GM12864 (cell line): ENCODE measurements around the gene BST2.

Experiments used
- DNase-seq: peaks from one replicate; pipeline ENCODE4 v3.0.0-alpha.2; 2011; ENCODE audit warnings: low read depth
- H3K4me3 ChIP-seq: 2 replicates; pipeline ENCODE4 v1.5.1; 2011; ENCODE audit warnings: mild to moderate bottlenecking, low read depth, low read length, control low read depth
- TF ChIP-seq, protein P1 (sequence below): IDR thresholded peaks from 2 replicates; pipeline ENCODE4 v1.5.1; 2011; ENCODE audit warnings: low read depth, mild to moderate bottlenecking, moderate library complexity, low read length, control low read depth, inconsistent platforms; ENCODE audit errors: missing control alignments

Gene BST2

DNA sequence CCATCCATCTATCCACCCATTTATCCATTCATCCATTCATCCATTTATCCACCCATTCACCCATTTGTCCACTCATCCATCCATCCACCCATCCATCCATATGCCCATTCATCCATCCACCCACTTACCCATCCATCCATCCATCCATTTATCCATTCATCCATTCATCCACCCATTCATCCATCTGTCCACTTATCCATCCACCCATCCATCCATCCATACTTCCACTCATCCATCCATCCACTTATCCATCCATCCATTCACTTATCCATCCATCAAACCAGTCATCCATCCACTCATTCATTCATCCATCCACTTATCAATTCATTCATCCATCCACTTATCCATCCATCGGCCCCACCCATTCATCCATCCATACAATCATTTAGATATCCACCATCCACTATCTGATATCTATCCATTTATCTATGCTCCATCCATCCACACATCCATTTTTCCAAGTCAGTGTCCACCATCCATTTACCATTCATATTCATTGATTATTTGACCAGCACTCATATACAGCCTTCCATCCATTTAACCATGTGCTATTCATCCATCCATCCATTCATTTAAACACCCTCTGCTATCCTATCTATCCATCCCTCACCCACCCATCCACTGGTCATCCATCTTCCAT lies 40.2 kb upstream of the BST2 start:
- H3K4me3 ChIP-seq = no peak overlapping the region
- TF ChIP-seq, protein P1, sequence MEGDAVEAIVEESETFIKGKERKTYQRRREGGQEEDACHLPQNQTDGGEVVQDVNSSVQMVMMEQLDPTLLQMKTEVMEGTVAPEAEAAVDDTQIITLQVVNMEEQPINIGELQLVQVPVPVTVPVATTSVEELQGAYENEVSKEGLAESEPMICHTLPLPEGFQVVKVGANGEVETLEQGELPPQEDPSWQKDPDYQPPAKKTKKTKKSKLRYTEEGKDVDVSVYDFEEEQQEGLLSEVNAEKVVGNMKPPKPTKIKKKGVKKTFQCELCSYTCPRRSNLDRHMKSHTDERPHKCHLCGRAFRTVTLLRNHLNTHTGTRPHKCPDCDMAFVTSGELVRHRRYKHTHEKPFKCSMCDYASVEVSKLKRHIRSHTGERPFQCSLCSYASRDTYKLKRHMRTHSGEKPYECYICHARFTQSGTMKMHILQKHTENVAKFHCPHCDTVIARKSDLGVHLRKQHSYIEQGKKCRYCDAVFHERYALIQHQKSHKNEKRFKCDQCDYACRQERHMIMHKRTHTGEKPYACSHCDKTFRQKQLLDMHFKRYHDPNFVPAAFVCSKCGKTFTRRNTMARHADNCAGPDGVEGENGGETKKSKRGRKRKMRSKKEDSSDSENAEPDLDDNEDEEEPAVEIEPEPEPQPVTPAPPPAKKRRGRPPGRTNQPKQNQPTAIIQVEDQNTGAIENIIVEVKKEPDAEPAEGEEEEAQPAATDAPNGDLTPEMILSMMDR = no peak
- DNase-seq = no peak

GRCh38 chr19:17441241-17442021 lies 36.0 kb upstream of the BST2 start:
- H3K4me3 ChIP-seq = no peak overlapping the region
- no peak for DNase-seq

GRCh38 chr19:17436874-17437267 lies 31.4 kb upstream of the BST2 start:
- no peak overlapping the region for H3K4me3 ChIP-seq
- TF ChIP-seq, protein P1 = no peak
- no peak for DNase-seq

More at GRCh38 chr19:17441241-17442021, 36.0 kb upstream of the BST2 start:
- TF ChIP-seq, protein P1 = peak; percentile 66

DNA sequence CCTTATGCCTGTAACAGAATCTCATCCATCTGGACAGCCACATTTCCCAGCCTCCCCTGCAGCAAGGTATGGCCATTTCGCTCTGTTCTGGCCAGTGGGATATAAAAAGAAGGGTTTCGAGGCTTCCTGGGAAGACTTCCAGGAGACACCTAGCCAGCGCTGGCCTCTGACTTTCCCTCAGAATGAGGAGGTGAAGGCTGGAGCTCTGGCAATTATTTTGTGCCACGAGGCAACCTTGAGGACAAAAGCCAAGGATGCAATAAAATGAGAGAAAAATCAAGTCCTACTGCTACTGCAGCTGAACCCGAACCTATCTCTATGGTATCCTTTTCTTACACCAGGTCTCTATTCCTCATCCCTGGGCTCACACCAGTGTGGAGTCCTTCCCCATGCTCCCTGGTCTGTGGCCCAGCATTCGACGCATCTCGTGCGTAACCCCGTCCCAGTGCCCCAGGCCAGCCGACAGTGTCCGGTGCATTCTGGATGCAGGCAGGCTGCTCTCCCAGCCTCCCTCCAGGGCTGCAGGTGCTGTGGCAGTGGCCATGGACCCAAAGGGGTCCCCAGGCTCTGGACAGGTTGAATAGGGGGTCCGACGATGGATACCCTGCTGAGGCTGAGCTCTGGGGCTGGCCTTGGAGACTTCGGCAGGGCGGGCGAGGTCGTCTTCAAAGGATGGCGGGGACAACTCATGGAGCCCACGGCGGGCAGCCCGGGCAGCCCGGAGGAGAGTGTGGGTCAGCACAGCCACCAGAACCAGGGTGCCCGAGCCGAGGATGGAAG lies 30.9 kb upstream of the BST2 start:
- DNase-seq = no peak
- TF ChIP-seq, protein P1 = no peak
- H3K4me3 ChIP-seq = no peak overlapping the region

DNA sequence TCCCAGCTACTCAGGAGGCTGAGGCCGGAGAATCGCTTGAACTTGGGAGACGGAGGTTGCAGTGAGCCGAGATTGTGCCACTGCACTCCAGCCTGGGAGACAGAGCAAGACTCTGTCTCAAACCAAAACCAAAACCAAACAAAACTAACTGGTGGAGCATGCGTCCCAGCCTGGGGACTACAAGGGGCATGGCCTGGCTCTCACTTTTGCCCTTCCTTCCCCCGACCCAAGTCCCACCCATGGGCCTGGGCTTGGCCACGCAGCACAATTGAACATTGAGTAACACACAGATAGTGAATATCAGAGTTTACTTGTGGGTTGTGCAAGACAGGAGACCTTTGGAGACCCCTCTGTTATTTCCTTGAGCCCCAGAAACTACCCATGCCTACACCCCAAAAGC lies 29.8 kb upstream of the BST2 start:
- DNase-seq = no peak
- TF ChIP-seq, protein P1 = no peak
- H3K4me3 ChIP-seq = no peak overlapping the region

DNA sequence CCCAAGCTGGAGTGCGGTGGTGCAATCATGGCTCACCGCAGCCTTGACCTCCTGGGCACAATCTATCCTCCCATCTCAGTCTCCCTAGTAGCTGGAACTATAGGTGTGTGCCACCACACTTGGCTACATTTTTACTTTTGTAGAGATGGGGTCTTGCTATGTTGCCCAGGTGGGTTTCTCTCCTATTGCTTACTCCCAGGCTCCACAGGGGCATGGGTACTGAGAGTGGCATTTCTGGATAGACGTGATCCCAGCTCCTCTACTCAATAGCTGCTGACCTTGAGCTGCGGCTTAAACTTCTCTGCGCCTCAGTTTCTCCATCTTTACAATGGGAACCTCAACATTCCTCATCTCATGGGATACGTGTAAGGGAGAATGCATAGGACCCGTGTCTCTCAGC lies 26.0 kb upstream of the BST2 start:
- TF ChIP-seq, protein P1 = no peak
- no peak for DNase-seq
- no peak overlapping the region for H3K4me3 ChIP-seq
